NB4 (cell line): ENCODE data around the gene YEATS4.
A peak's percentile ranks its signal among the peaks of the same experiment; 100 is the strongest.

ENCODE experiments used
- DNase-seq: peaks from one replicate; pipeline ENCODE4 v3.0.0; 2010; ENCODE audit warnings: low read depth
- H3K4me3 ChIP-seq: one replicate; pipeline ENCODE4 v1.5.1; 2011; ENCODE audit warnings: mild to moderate bottlenecking, low read depth, low read length, moderate library complexity
- MAX ChIP-seq: IDR thresholded peaks from 2 replicates; pipeline ENCODE4 v1.6.1; 2011; ENCODE audit warnings: low read depth, low read length
- MYC ChIP-seq: IDR thresholded peaks from 2 replicates; pipeline ENCODE4 v1.6.1; 2011; ENCODE audit warnings: low read depth, low read length
- POLR2A ChIP-seq: IDR thresholded peaks from 2 replicates; pipeline ENCODE4 v1.6.1; 2011; ENCODE audit warnings: mild to moderate bottlenecking; ENCODE audit not compliant: insufficient read length; ENCODE audit errors: extremely low read depth
- TF ChIP-seq, protein P1 (sequence below): IDR thresholded peaks from one replicate; pipeline ENCODE4 v1.5.1; 2012; ENCODE audit warnings: low read depth, low read length

YEATS4 gene

GRCh38 chr12:69366796-69367195, 7.3 kb downstream of the YEATS4 start:
- no peak for DNase-seq
- H3K4me3 ChIP-seq = no peak overlapping the region
- TF ChIP-seq MAX (no peak), MYC (no peak), POLR2A (no peak)
- TF ChIP-seq, protein P1, sequence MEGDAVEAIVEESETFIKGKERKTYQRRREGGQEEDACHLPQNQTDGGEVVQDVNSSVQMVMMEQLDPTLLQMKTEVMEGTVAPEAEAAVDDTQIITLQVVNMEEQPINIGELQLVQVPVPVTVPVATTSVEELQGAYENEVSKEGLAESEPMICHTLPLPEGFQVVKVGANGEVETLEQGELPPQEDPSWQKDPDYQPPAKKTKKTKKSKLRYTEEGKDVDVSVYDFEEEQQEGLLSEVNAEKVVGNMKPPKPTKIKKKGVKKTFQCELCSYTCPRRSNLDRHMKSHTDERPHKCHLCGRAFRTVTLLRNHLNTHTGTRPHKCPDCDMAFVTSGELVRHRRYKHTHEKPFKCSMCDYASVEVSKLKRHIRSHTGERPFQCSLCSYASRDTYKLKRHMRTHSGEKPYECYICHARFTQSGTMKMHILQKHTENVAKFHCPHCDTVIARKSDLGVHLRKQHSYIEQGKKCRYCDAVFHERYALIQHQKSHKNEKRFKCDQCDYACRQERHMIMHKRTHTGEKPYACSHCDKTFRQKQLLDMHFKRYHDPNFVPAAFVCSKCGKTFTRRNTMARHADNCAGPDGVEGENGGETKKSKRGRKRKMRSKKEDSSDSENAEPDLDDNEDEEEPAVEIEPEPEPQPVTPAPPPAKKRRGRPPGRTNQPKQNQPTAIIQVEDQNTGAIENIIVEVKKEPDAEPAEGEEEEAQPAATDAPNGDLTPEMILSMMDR = no peak

DNA sequence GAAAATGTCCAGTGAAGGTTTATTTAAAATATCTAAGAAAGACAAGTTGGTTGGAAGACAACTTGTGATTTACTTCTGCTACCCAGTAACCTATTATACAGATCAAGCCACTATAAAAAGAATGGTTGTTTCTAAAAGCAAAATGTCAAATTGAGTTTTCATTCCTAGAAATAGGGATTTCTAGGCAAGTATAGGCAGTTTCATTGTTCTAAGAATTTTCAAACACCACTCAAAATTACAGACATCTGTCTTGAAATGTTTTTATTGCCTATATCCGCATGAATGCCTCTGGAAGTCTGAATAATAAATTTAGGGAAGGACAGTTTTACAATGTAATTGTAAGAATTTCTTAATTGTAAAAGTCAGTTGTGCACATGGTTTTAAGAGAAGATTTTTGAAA, 8.6 kb downstream of the YEATS4 start:
- DNase-seq = no peak
- H3K4me3 ChIP-seq = no peak overlapping the region
- TF ChIP-seq MYC = no peak
- TF ChIP-seq, protein P1 = no peak
- TF ChIP-seq POLR2A = no peak
- TF ChIP-seq MAX = no peak

- no peak overlapping the region for H3K4me3 ChIP-seq
- TF ChIP-seq, protein P1 = no peak
- TF ChIP-seq POLR2A = no peak
- no peak for TF ChIP-seq MAX
- TF ChIP-seq MYC = no peak
- no peak for DNase-seq
These were observed 23.5 kb downstream of the YEATS4 start for GRCh38 chr12:69383074-69383473.

DNA sequence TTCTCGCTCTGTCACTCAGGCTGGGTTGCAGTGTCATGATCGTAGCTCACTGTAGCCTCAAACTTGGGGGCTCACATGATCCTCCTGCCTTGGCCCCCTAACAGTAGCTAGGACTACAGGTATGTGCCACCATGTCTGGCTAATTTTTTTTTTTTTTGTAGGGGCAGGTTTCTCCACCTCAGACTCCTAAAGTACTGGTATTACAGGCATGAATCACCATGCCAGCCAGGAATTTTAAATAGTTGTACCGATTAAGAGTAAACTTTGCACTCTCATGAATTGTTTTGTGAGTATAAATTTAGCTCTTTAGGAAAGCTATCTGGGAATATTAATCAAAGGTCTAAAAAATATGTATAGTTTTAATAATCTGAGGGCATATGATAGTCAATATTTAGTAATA, 25.5 kb downstream of the YEATS4 start:
- no peak for DNase-seq
- no peak for TF ChIP-seq POLR2A
- no peak for TF ChIP-seq MAX
- no peak for TF ChIP-seq MYC
- TF ChIP-seq, protein P1 = no peak
- H3K4me3 ChIP-seq = no peak overlapping the region

DNA sequence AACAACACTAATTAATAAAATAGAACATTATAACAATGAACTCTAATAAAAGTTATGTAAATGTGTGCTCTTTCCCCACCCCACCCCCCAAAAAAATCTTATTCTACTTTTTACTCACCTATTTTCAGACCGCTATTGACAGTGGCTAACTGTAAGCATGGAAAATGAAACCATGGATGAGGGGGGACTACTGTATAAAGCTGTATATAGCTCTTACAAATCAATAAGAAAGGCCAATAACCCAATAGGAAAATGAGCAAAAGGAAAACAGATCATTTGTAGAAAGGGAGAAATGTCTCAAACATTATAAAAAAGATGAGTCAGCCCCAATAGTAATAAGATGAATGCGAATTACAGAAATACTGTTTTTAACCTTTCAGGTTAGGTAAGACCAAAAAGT, 27.4 kb downstream of the YEATS4 start:
- no peak for TF ChIP-seq MYC
- TF ChIP-seq POLR2A = no peak
- no peak for TF ChIP-seq MAX
- TF ChIP-seq, protein P1 = no peak
- DNase-seq = no peak
- H3K4me3 ChIP-seq = no peak overlapping the region

- peak; percentile 57 for DNase-seq
- no peak for TF ChIP-seq MAX
- TF ChIP-seq, protein P1 = peak; percentile 19
- no peak overlapping the region for H3K4me3 ChIP-seq
These were observed 28.8 kb downstream of the YEATS4 start for GRCh38 chr12:69388371-69388770.
